ENCODE data around the gene CCDC30.

GRCh38 chr1:42533101-42533863 lies 70.2 kb downstream of the CCDC30 start:
- TF ChIP-seq CTCF (IDR thresholded peaks at IDR 0.05) (no peak), POLR2A (IDR thresholded peaks at IDR 0.05) (no peak)

Data from thyroid gland (tissue), 4 donors.